ENCODE data around the gene SIGLEC15.

Gene SIGLEC15

DNA sequence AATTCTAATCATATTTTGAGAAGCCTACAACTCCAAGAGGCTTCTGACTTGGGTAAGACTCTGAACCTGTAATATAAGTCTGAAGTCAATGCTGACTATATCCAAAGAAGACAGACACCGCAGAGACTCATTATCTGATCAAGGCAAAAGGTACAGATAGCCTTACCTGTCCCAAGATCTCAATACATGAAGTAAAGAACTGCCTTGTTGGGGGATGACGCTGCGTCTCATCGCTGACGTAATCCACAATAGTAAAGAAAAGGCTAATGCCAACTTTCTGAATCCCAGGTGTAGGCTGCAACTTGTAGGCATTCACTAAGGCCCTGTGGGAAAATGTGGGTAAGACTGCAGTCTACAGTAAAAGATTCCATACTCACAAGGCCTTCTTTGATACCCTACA lies 62.1 kb downstream of the SIGLEC15 start:
- no peak for DNase-seq

DNA sequence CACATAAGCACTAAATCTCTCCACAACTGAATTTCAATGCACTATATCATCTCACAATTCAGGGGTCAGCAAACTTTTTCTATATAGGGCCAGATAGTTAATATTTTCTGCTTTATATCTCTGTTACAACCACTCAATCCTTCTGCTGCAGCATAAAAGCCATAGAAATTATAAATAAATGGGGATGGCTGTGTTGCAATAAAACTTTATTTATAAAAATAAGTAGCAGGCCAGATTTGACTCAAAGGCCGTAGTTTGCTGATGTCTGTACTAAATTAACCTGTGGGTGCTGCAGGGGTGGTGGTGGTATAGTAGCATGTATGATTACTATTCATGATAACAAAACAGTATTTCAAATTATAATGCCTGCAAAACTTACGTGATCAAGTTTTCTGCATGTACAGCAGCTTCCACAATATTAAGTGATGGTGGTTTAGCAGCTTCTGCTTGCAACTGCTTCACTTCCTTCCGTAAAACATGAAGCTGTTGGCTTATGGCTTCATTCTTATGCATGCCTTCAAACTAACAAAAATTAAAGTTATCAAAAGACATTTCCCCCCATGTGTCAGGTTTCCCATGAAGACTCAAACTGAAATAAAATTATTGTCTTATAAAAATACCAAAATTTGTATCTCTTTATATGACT lies 64.1 kb downstream of the SIGLEC15 start:
- DNase-seq = no peak

DNA sequence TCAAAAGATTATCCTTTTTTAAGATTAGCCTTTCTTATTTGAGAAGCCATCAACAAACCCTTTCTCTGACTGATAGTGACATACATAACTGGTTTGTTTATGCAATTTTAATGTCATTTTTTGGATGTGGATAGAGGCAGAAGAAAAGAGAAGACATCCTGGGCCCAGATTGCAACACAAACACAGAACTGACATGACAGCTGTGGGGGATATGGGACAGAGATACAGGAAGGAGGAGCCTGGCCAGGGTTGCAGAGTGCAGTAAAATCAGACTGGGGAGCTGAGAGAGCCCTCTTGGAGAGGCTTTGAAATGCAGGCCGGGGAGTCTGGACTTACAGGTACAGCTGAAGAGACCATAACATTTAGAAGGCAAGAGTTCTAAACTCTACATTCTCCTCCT lies 65.1 kb downstream of the SIGLEC15 start:
- DNase-seq = no peak

DNA sequence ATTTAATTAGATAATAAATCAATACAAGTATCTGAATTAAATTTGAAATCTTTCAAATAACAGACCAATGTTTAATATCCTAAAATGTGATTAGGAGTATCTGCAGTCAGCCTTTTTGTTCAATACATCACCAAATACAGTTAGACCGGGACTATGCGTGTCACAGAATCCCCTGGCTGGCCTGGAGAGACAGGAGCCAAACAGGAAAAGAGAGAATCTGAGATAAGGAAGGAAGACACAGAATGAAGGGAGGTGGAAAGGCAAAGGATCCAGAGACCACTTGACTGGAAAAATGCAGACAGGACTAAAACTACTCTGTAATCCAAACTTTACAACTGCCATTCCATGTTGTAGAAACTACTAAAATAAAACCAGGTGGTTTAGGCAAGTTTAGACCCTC lies 66.3 kb downstream of the SIGLEC15 start:
- DNase-seq = no peak

Measured in activated T-cell treated with anti-CD3 and anti-CD28 coated beads, Interleukin-2, amount 50 U/mL, for 48 hours (primary cell).